Measurements from ENCODE around the gene PRKG1. TPM values are rescaled to one million over a fixed set of nuclear protein-coding genes. Genes with fewer than 3 reads are reported as not detected.
"Not testable (repeated sequence)": the region's sequence is repeated elsewhere in the genome, so short reads cannot be mapped to it uniquely, and the experiment has no call there.

PRKG1 gene
- total RNA-seq, 1 donor from 2014 or later = not detected

GRCh38 chr10:51318399-51319172, 244.3 kb downstream of the PRKG1 start:
- intact Hi-C loops (cut with micrococcal nuclease) = no loop called here

GRCh38 chr10:51319173-51319435, 244.8 kb downstream of the PRKG1 start:
- intact Hi-C loops (cut with micrococcal nuclease) = no loop called here

- intact Hi-C loops (cut with micrococcal nuclease) = no loop called here
Observed at GRCh38 chr10:51321300-51321699, 247.0 kb downstream of the PRKG1 start.

- intact Hi-C loops (cut with micrococcal nuclease) = no loop called here
Observed at GRCh38 chr10:51321980-51322379, 247.7 kb downstream of the PRKG1 start.

GRCh38 chr10:51325649-51326048, 251.4 kb downstream of the PRKG1 start:
- intact Hi-C loops (cut with micrococcal nuclease) = no loop called here

GRCh38 chr10:51326174-51326573, 251.9 kb downstream of the PRKG1 start:
- intact Hi-C loops (cut with micrococcal nuclease) = no loop called here

- intact Hi-C loops (cut with micrococcal nuclease) = no loop called here
Observed at GRCh38 chr10:51327432-51327831, 253.1 kb downstream of the PRKG1 start.

- intact Hi-C loops (cut with micrococcal nuclease) = no loop called here
Observed at GRCh38 chr10:51340366-51340765, 266.1 kb downstream of the PRKG1 start.

GRCh38 chr10:51340845-51341610, 266.7 kb downstream of the PRKG1 start:
- intact Hi-C loops (cut with micrococcal nuclease) = no loop called here

- intact Hi-C loops (cut with micrococcal nuclease) = not testable (repeated sequence)
Observed at GRCh38 chr10:51341745-51342144, 267.5 kb downstream of the PRKG1 start.

GRCh38 chr10:51342381-51342780, 268.1 kb downstream of the PRKG1 start:
- intact Hi-C loops (cut with micrococcal nuclease) = no loop called here

- intact Hi-C loops (cut with micrococcal nuclease) = no loop called here
Observed at GRCh38 chr10:51343391-51343790, 269.1 kb downstream of the PRKG1 start.

- intact Hi-C loops (cut with micrococcal nuclease) = no loop called here
Observed at GRCh38 chr10:51344371-51344770, 270.1 kb downstream of the PRKG1 start.

GRCh38 chr10:51348622-51349021, 274.3 kb downstream of the PRKG1 start:
- intact Hi-C loops (cut with micrococcal nuclease) = no loop called here

- intact Hi-C loops (cut with micrococcal nuclease) = no loop called here
Observed at GRCh38 chr10:51357170-51357569, 282.9 kb downstream of the PRKG1 start.

- intact Hi-C loops (cut with micrococcal nuclease) = no loop called here
Observed at GRCh38 chr10:51358227-51358626, 283.9 kb downstream of the PRKG1 start.

GRCh38 chr10:51363415-51363814, 289.1 kb downstream of the PRKG1 start:
- intact Hi-C loops (cut with micrococcal nuclease) = no loop called here

- intact Hi-C loops (cut with micrococcal nuclease) = no loop called here
Observed at GRCh38 chr10:51364674-51365073, 290.4 kb downstream of the PRKG1 start.

GRCh38 chr10:51366044-51366443, 291.8 kb downstream of the PRKG1 start:
- intact Hi-C loops (cut with micrococcal nuclease) = no loop called here

- intact Hi-C loops (cut with micrococcal nuclease) = no loop called here
Observed at GRCh38 chr10:51367127-51367526, 292.8 kb downstream of the PRKG1 start.

GRCh38 chr10:51367694-51368093, 293.4 kb downstream of the PRKG1 start:
- intact Hi-C loops (cut with micrococcal nuclease) = no loop called here

GRCh38 chr10:51368943-51369342, 294.7 kb downstream of the PRKG1 start:
- intact Hi-C loops (cut with micrococcal nuclease) = no loop called here

GRCh38 chr10:51369903-51370302, 295.6 kb downstream of the PRKG1 start:
- intact Hi-C loops (cut with micrococcal nuclease) = loop anchor here (5.0 kb wide), 1 partner anchor 847 kb away; no protein-coding TSS in a partner anchor
